ENCODE results near the gene OLFML1. TPM values are rescaled to one million over a fixed set of nuclear protein-coding genes. Genes with fewer than 3 reads are reported as not detected.

The OLFML1 gene
- total RNA-seq, 1 donor from 2014 or later, result not detected

- H3K4me3 ChIP-seq (ENCODE audit: low read depth, low read length), result no peak overlapping the region
- no peak for TF ChIP-seq CTCF (conservative IDR thresholded peaks at IDR 0.05; ENCODE audit: low read depth, low read length)
- DNase-seq (ENCODE audit: low read depth), result no peak
Measured at GRCh38 chr11:7552666-7553065, 67.4 kb downstream of the OLFML1 start.

GRCh38 chr11:7555052-7555699 lies 69.9 kb downstream of the OLFML1 start:
- no peak for TF ChIP-seq CTCF (conservative IDR thresholded peaks at IDR 0.05; ENCODE audit: low read depth, low read length)
- DNase-seq (ENCODE audit: low read depth), result no peak
- H3K4me3 ChIP-seq (ENCODE audit: low read depth, low read length), result no peak overlapping the region

- H3K4me3 ChIP-seq (ENCODE audit: low read depth, low read length), result no peak overlapping the region
- no peak for DNase-seq (ENCODE audit: low read depth)
- TF ChIP-seq CTCF (conservative IDR thresholded peaks at IDR 0.05; ENCODE audit: low read depth, low read length), result no peak
Measured at GRCh38 chr11:7558046-7558445, 72.7 kb downstream of the OLFML1 start.

- no peak overlapping the region for H3K4me3 ChIP-seq (ENCODE audit: low read depth, low read length)
- DNase-seq (ENCODE audit: low read depth), result no peak
- TF ChIP-seq CTCF (conservative IDR thresholded peaks at IDR 0.05; ENCODE audit: low read depth, low read length), result no peak
Measured at GRCh38 chr11:7559398-7560283, 74.3 kb downstream of the OLFML1 start.

Other genes starting within 250 kb of the OLFML1 start
- gene SYT9, start 233.6 kb upstream of the OLFML1 start, total RNA-seq, result 0.29 and 0.46 TPM in 2 replicates
- gene PPFIBP2, start 28.5 kb downstream of the OLFML1 start, total RNA-seq, result 1.6 and 1.7 TPM in 2 replicates
- 17.9 and 18.7 TPM in 2 replicates for gene CYB5R2, start 188.0 kb downstream of the OLFML1 start, total RNA-seq
- not detected in 2 replicates for gene OVCH2, start 221.0 kb downstream of the OLFML1 start, total RNA-seq